Measurements from ENCODE around the gene MRGPRE. TPM values are rescaled to one million over a fixed set of nuclear protein-coding genes. Genes with fewer than 3 reads are reported as not detected.

The MRGPRE gene
- total RNA-seq, 1 experiment from 2014 or later, result not detected

DNA sequence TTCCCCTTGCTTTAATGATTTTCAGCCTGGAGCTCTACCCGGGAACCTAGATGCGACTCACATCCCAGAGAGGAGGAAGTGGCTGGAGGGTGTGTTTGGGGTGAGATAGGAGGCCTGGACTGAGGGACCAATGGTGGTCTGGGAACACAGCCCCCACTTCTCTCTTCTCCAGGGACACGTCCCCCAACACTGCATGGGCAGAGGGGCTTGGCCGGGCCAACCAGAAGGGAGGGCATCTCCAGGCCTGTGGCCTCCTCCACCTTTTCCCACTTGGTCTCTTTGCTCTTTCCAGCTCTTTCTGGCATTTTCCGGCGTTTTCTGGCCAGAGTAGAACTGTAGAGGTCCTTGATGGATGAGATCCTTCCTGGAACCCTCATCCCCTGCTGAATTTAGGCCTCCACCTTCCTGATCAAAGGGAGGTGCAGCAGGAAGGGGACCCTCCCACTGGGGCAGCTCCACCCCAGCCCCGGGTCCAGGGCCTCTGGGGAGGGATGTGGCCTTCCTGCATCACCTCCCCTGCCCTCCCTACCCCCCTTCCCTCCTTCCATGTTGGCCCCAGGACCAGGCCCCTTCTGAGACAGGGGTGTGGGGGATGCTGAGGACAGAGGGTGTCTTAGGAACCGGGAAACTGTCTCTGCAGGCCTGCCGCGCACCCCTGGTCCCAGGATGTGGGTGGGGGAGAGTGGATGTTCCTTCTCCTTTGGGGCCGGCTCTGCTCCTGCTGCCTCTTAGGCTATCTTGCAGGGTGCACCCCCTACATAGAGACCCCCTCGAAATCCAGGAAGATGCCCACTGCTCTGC, 38.0 kb downstream of the MRGPRE start:
- H3K9me3 Mint-ChIP-seq, result peaks cover 0 to 3% of the 10 kb centered on the region in 2 experiments; a peak in 1 of 5 replicates
- no peaks in the 10 kb centered on the region for H3K79me1 ChIP-seq (ENCODE audit: insufficient read depth, low read depth, low read length, poor library complexity, severe bottlenecking)

More for the DNA sequence above, 38.0 kb downstream of the MRGPRE start:
- H3K9me3 ChIP-seq (ENCODE audit: control insufficient read depth, low read depth, low read length), result no peaks in the 10 kb centered on the region
- peaks cover 2% of the 10 kb centered on the region; the same call in 1 of the 2 replicates for H3K4me1 ChIP-seq (ENCODE audit: insufficient read depth, low read length)
- no peak overlapping the region; the same call in 1 of the 2 replicates for H3K14ac ChIP-seq (ENCODE audit: insufficient read depth, low read length)
- no peak overlapping the region for H2AFZ ChIP-seq (ENCODE audit: low read length)
- H2BK120ac ChIP-seq (ENCODE audit: low read depth, low read length, poor library complexity, severe bottlenecking), result no peak overlapping the region
- H2BK12ac ChIP-seq (ENCODE audit: insufficient read length, low read depth, low read length), result no peak overlapping the region
- H3K18ac ChIP-seq (ENCODE audit: insufficient read length, low read depth, low read length), result no peak overlapping the region
- H3K4me2 ChIP-seq (ENCODE audit: insufficient read depth, insufficient read length, low read length), result no peak overlapping the region
- no peaks in the 10 kb centered on the region for H4K20me1 ChIP-seq (ENCODE audit: control insufficient read depth, insufficient read depth, insufficient read length)
- H3K36me3 Mint-ChIP-seq (ENCODE audit: insufficient read depth in 1 of 3, low read depth in 3 of 3), result no peaks in the 10 kb centered on the region; a peak in 1 of 7 replicates
- no peak overlapping the region for H3K27ac Mint-ChIP-seq
- H3K27me3 ChIP-seq (ENCODE audit: insufficient read depth, low read length), result no peaks in the 10 kb centered on the region
- no peak overlapping the region for H3K27ac ChIP-seq (ENCODE audit: insufficient read length, low read depth, low read length)
- no peak overlapping the region for H3T11ph ChIP-seq (ENCODE audit: low read length)
- peaks cover 24 to 38% of the 10 kb centered on the region in 2 experiments for H3K4me1 Mint-ChIP-seq
- no peak overlapping the region for H4K8ac ChIP-seq (replicated peaks; ENCODE audit: insufficient read length, low read depth, low read length)
- DNase-seq, result no peak
- no peaks in the 10 kb centered on the region for H3K79me2 ChIP-seq (ENCODE audit: insufficient read depth, low read length)
- H3K27me3 Mint-ChIP-seq (ENCODE audit: low read depth), result peaks cover 13% of the 10 kb centered on the region
- no peak overlapping the region for H3K56ac ChIP-seq (ENCODE audit: insufficient read length, low read depth, low read length)
- H3K23ac ChIP-seq (ENCODE audit: insufficient read length, low read depth, low read length), result no peak overlapping the region
- TF ChIP-seq, protein P1, sequence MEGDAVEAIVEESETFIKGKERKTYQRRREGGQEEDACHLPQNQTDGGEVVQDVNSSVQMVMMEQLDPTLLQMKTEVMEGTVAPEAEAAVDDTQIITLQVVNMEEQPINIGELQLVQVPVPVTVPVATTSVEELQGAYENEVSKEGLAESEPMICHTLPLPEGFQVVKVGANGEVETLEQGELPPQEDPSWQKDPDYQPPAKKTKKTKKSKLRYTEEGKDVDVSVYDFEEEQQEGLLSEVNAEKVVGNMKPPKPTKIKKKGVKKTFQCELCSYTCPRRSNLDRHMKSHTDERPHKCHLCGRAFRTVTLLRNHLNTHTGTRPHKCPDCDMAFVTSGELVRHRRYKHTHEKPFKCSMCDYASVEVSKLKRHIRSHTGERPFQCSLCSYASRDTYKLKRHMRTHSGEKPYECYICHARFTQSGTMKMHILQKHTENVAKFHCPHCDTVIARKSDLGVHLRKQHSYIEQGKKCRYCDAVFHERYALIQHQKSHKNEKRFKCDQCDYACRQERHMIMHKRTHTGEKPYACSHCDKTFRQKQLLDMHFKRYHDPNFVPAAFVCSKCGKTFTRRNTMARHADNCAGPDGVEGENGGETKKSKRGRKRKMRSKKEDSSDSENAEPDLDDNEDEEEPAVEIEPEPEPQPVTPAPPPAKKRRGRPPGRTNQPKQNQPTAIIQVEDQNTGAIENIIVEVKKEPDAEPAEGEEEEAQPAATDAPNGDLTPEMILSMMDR (conservative IDR thresholded peaks at IDR 0.05), result no peak
- H3K4me3 Mint-ChIP-seq, result no peak overlapping the region
- no peak overlapping the region for H4K91ac ChIP-seq (ENCODE audit: insufficient read length, low read depth, low read length)
- H4K5ac ChIP-seq (ENCODE audit: insufficient read length, low read depth, low read length), result no peak overlapping the region
- H2BK5ac ChIP-seq (ENCODE audit: insufficient read length, low read length), result no peak overlapping the region
- H2BK20ac ChIP-seq (ENCODE audit: low read depth, low read length, poor library complexity, severe bottlenecking), result no peak overlapping the region
- no CpG with 5 or more reads among the region's 12 CpGs for WGBS (ENCODE audit: extremely low coverage, insufficient read length, low lambda C conversion rate)
- no peak overlapping the region for H2BK15ac ChIP-seq (ENCODE audit: low read depth, low read length)
- H3K4ac ChIP-seq (ENCODE audit: low read depth, low read length), result no peak overlapping the region
- no peaks in the 10 kb centered on the region for H3K23me2 ChIP-seq (ENCODE audit: insufficient read length, low read depth, low read length, poor library complexity, severe bottlenecking)
- no peak overlapping the region for H3K9ac ChIP-seq (ENCODE audit: extremely low read depth, insufficient read length, low read length)
- H2AK5ac ChIP-seq (ENCODE audit: insufficient read length, low read length), result no peak overlapping the region
